ENCODE results near the gene NLRC5. TPM values are rescaled to one million over a fixed set of nuclear protein-coding genes. Genes with fewer than 3 reads are reported as not detected.

NLRC5 gene
- total RNA-seq, 1 donor from 2014 or later: 44.9 TPM

DNA sequence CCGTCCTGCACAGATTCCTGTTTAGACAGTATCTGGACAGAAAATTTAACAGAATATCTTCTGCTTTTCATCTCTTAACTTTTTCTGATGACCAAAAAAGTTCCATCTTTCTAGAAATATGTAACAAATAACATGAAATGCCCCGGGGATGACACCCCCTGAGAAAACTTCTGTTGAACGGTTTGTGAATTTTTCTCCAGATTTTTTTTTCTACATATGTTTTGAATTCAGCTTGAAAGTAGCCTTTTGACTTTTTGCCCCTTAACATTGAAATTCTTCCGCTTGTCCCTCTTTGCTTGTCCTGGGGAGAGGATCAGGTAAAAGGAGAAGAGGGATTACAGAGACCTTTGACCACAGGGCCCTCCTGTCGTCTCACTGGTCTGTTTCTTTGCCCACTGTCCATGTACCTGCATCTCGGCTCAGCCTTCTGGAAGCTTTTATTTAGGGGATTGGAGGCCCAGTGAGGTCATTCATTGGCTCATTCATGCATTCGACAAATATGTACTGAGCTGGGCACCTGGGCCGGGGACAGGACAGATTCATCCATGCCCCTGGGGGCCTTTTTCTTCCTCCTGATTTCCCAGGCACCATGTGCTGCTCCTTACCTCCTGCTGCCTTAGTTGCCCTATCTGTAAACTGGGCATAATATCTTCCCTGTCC is 83.4 kb downstream of the NLRC5 start:
- Histone ChIP-seq H3K9me3 (no peaks in the 10 kb centered on the region), H3K27me3 (no peaks in the 10 kb centered on the region), H3K36me3 (peaks cover 16% of the 10 kb centered on the region), H3K4me1 (no peaks in the 10 kb centered on the region), H3K27ac (no peak overlapping the region), H3K4me3 (no peak overlapping the region)
- TF ChIP-seq, protein P1, sequence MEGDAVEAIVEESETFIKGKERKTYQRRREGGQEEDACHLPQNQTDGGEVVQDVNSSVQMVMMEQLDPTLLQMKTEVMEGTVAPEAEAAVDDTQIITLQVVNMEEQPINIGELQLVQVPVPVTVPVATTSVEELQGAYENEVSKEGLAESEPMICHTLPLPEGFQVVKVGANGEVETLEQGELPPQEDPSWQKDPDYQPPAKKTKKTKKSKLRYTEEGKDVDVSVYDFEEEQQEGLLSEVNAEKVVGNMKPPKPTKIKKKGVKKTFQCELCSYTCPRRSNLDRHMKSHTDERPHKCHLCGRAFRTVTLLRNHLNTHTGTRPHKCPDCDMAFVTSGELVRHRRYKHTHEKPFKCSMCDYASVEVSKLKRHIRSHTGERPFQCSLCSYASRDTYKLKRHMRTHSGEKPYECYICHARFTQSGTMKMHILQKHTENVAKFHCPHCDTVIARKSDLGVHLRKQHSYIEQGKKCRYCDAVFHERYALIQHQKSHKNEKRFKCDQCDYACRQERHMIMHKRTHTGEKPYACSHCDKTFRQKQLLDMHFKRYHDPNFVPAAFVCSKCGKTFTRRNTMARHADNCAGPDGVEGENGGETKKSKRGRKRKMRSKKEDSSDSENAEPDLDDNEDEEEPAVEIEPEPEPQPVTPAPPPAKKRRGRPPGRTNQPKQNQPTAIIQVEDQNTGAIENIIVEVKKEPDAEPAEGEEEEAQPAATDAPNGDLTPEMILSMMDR (IDR thresholded peaks at IDR 0.05): no peak
- intact Hi-C loops (cut with DNase I): no loop called here
- no peak for ATAC-seq
- no peak for DNase-seq

DNA sequence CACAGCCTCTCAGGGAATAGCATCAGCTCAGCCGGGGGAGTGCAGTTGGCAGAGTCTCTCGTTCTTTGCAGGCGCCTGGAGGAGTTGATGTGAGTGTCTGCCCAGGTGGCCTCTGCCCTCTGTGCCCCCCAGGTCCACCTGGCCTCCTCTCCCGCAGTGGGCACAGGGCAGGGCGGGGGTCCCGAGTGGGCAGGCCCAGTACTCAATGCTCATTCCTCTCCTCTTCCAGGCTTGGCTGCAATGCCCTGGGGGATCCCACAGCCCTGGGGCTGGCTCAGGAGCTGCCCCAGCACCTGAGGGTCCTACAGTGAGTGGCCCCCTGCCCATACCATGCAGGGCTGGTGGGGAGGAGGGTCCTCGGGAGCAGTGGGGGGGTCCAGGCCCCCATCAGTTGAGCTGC is 88.4 kb downstream of the NLRC5 start:
- no peak overlapping the region for H3K4me3 ChIP-seq
- intact Hi-C loops (cut with DNase I): no loop called here
- H3K36me3 ChIP-seq: peaks cover 11% of the 10 kb centered on the region
- H3K27ac ChIP-seq: no peak overlapping the region
- H3K27me3 ChIP-seq: no peaks in the 10 kb centered on the region
- TF ChIP-seq, protein P1 (IDR thresholded peaks at IDR 0.05): no peak
- H3K4me1 ChIP-seq: no peaks in the 10 kb centered on the region
- H3K9me3 ChIP-seq: no peaks in the 10 kb centered on the region
- no peak for ATAC-seq
- no peak for DNase-seq

DNA sequence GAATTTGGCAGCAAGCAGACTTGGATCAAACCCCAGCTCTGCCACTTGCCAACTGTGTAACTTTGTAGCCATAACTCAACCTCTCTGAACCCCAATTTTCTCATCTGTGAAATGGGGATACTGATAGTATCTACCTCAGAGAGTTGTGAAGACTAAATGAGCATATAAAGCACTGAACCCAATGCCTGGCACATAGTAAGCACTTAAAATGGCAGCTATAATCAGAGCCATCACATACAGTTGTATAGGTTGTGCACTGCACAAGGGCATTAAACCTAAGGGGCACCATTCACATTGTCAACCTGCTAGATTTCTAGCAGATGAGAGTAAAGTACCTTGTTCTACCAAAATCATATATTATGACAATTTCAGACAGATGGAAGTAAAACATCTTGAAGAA is 92.4 kb downstream of the NLRC5 start:
- ATAC-seq (no peak), DNase-seq (no peak)
- no peak overlapping the region for H3K4me3 ChIP-seq
- H3K4me1 ChIP-seq: peaks cover 9% of the 10 kb centered on the region
- no peak overlapping the region for H3K27ac ChIP-seq
- H3K36me3 ChIP-seq: peaks cover 9% of the 10 kb centered on the region
- TF ChIP-seq, protein P1 (IDR thresholded peaks at IDR 0.05): no peak
- H3K27me3 ChIP-seq: no peaks in the 10 kb centered on the region
- intact Hi-C loops (cut with DNase I): no loop called here
- H3K9me3 ChIP-seq: no peaks in the 10 kb centered on the region

DNA sequence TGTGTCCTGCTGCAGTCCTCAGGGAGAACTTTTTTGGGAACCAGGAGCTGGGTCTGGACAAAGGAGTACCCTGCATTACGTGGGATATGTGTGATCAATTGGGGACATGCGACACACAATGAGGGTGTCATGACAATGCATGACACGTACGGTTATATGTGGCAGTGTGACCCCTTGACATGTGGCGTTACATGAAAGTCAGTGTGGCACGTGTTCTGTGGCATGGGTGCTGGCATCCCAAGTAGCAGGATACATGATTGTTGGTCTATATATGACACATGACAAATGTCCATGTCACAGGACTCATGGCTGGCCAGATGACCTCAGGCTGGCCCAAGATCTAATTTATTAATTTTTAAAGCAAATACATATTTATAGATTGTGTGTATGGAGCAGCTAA is 93.3 kb downstream of the NLRC5 start:
- no peak for DNase-seq
- intact Hi-C loops (cut with DNase I): no loop called here
- TF ChIP-seq, protein P1 (IDR thresholded peaks at IDR 0.05): no peak
- Histone ChIP-seq H3K27ac (no peak overlapping the region), H3K4me3 (no peak overlapping the region), H3K9me3 (no peaks in the 10 kb centered on the region), H3K27me3 (no peaks in the 10 kb centered on the region), H3K4me1 (peaks cover 9% of the 10 kb centered on the region), H3K36me3 (no peaks in the 10 kb centered on the region)
- ATAC-seq: no peak

DNA sequence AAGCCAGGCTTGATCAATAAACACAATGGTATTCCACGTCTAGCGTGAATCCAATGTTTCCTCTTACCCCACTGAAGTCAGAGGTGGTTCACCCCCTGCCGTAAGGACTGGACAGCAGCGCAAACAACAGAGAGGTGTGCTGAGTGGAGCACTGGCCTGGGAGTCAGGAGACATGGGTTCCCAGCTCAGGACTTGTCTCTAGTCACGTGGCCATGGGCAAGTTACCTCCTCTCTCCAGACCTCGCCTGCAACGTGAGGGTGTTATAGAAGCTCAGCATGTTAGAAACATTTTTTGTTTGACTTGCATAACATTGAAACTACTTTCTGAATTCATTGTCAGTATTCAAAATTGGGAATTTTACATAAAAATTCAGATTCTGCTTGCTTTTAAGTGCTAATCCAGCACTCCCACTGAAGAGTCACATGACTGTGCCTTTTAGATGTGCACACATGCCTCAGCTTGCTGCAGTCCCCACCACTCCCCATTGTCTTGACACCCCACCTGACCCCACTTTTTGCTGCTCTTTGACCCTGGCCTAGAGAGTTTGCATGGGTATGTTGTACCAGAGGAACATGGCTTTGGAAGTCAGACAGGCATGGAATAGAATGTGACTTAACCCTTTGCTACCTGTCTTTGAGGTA is 94.2 kb downstream of the NLRC5 start:
- Histone ChIP-seq H3K36me3 (no peaks in the 10 kb centered on the region), H3K9me3 (no peaks in the 10 kb centered on the region), H3K4me1 (peaks cover 9% of the 10 kb centered on the region), H3K27ac (no peak overlapping the region), H3K4me3 (no peak overlapping the region), H3K27me3 (no peaks in the 10 kb centered on the region)
- ATAC-seq (no peak), DNase-seq (no peak)
- intact Hi-C loops (cut with DNase I): no loop called here
- TF ChIP-seq, protein P1 (IDR thresholded peaks at IDR 0.05): no peak
